Smooth muscle cell (in vitro differentiated cells): ENCODE results near the gene CAMK1. TPM values are rescaled to one million over a fixed set of nuclear protein-coding genes. Genes with fewer than 3 reads are reported as not detected.

ENCODE experiments used
- DNase-seq: peaks from one replicate; lab custom pipeline; 2025; ENCODE audit not compliant: unreplicated experiment; lab: John Stamatoyannopoulos, UW
- H2AFZ ChIP-seq: fragments of 200-600 bp; sonication (generic); 2 replicates; pipeline ENCODE4 v1.6.0; 2016; ENCODE audit warnings: antibody characterized with exemption, low read depth, mild to moderate bottlenecking
- H3F3A ChIP-seq: fragments of 200-600 bp; sonication (generic); 2 replicates; pipeline ENCODE4 v1.6.0; 2017; ENCODE audit warnings: antibody characterized with exemption, low read depth
- H3K27ac ChIP-seq: fragments of 200-600 bp; sonication (generic); 2 replicates; pipeline ENCODE4 v1.5.1; 2016; ENCODE audit warnings: low read depth, mild to moderate bottlenecking
- H3K27me3 ChIP-seq: fragments of 200-600 bp; sonication (generic); 2 replicates; pipeline ENCODE4 v1.6.1; 2016; ENCODE audit warnings: low read depth, mild to moderate bottlenecking
- H3K36me3 ChIP-seq: fragments of 200-600 bp; sonication (generic); 2 replicates; pipeline ENCODE4 v1.5.1; 2016; ENCODE audit warnings: low read depth
- H3K4me1 ChIP-seq: fragments of 200-600 bp; sonication (generic); 2 replicates; pipeline ENCODE4 v1.5.1; 2016; ENCODE audit warnings: low read depth
- H3K4me2 ChIP-seq: fragments of 200-600 bp; sonication (generic); 2 replicates; pipeline ENCODE4 v1.6.0; 2016; ENCODE audit warnings: mild to moderate bottlenecking
- H3K4me3 ChIP-seq: fragments of 200-600 bp; sonication (generic); 2 replicates; pipeline ENCODE4 v1.5.1; 2016; ENCODE audit warnings: mild to moderate bottlenecking
- H3K79me2 ChIP-seq: fragments of 200-600 bp; sonication (generic); 2 replicates; pipeline ENCODE4 v1.6.0; 2016; ENCODE audit warnings: low read depth, mild to moderate bottlenecking
- H3K9ac ChIP-seq: fragments of 200-600 bp; sonication (generic); 2 replicates; pipeline ENCODE4 v1.6.0; 2016; ENCODE audit warnings: low read depth
- H3K9me3 ChIP-seq: fragments of 200-600 bp; sonication (generic); replicated peaks from 2 replicates; pipeline ENCODE4 v1.5.1; 2016; ENCODE audit warnings: low read depth
- H4K20me1 ChIP-seq: fragments of 200-600 bp; sonication (generic); 2 replicates; pipeline ENCODE4 v1.6.0; 2016; ENCODE audit warnings: low read depth
- CTCF ChIP-seq: fragments of 200-600 bp; sonication (generic); IDR thresholded peaks from 2 replicates; pipeline ENCODE4 v1.5.1; 2017; ENCODE audit warnings: borderline replicate concordance, mild to moderate bottlenecking, antibody characterized with exemption; ENCODE audit not compliant: insufficient read depth, poor library complexity, severe bottlenecking
- WGBS: methylation state at CpG from one replicate; pipeline ENCODE4 v1.1.7; 2016; ENCODE audit warnings: low lambda C conversion rate; 5-methylcytosine and 5-hydroxymethylcytosine counted together
- polyA plus RNA-seq: library from polyadenylated mRNA; unstranded; fragments of >200 nt; fragmentation: Nextera tagmentation; extraction: Ambion mirVana; gene quantifications from 2 replicates; pipeline ENCODE4 v1.2.1, GENCODE V29; 2016
- total RNA-seq: library from RNA; depleted of rRNA; stranded (reverse); fragments of >200 nt; gene quantifications from 2 replicates; pipeline ENCODE4 v1.2.3, GENCODE V29; 2014

CAMK1 gene
- total and polyA plus RNA-seq, 2 experiments from 2014 or later = 6.3 to 6.4 TPM

GRCh38 chr3:9791790-9792404 is 22.1 kb upstream of the CAMK1 start:
- H2AFZ ChIP-seq = no peak overlapping the region
- peaks cover 7% of the 10 kb centered on the region for H3F3A ChIP-seq
- H3K4me3 ChIP-seq = peak overlapping the region; percentile 86
- peaks cover 21% of the 10 kb centered on the region for H4K20me1 ChIP-seq
- peak overlapping the region; percentile 95 for H3K4me2 ChIP-seq
- H3K9me3 ChIP-seq = no peaks in the 10 kb centered on the region
- H3K27ac ChIP-seq = peak overlapping the region; percentile 96
- H3K36me3 ChIP-seq = peaks cover 3% of the 10 kb centered on the region
- H3K9ac ChIP-seq = peak overlapping the region; percentile 97
- H3K79me2 ChIP-seq = peaks cover 46% of the 10 kb centered on the region
- no peaks in the 10 kb centered on the region for H3K27me3 ChIP-seq
- 22% methylated on average over 13 of the region's 14 CpGs for WGBS
- TF ChIP-seq CTCF = no peak
- no peak for DNase-seq
- H3K4me1 ChIP-seq = peaks cover 10% of the 10 kb centered on the region

GRCh38 chr3:9791127-9791526 is 21.4 kb upstream of the CAMK1 start:
- no peak overlapping the region for H3K27ac ChIP-seq
- no peak for DNase-seq
- no peak overlapping the region for H3K9ac ChIP-seq
- peaks cover 38% of the 10 kb centered on the region for H3K79me2 ChIP-seq
- no peaks in the 10 kb centered on the region for H3K9me3 ChIP-seq
- H3K4me2 ChIP-seq = no peak overlapping the region
- H3K36me3 ChIP-seq = peaks cover 3% of the 10 kb centered on the region
- H3K4me3 ChIP-seq = no peak overlapping the region
- no peaks in the 10 kb centered on the region for H3K27me3 ChIP-seq
- no peak overlapping the region for H2AFZ ChIP-seq
- peaks cover 10% of the 10 kb centered on the region for H3K4me1 ChIP-seq
- peaks cover 16% of the 10 kb centered on the region for H4K20me1 ChIP-seq
- no peak for TF ChIP-seq CTCF
- H3F3A ChIP-seq = peaks cover 7% of the 10 kb centered on the region
- WGBS = 98% methylated on average over 11 of the region's 11 CpGs

- no peaks in the 10 kb centered on the region for H4K20me1 ChIP-seq
- WGBS = 93% methylated on average over 6 of the region's 6 CpGs
- peaks cover 5% of the 10 kb centered on the region for H3K4me1 ChIP-seq
- no peaks in the 10 kb centered on the region for H3K27me3 ChIP-seq
- H3K9me3 ChIP-seq = no peaks in the 10 kb centered on the region
- TF ChIP-seq CTCF = no peak
- H3K79me2 ChIP-seq = peaks cover 6% of the 10 kb centered on the region
- peaks cover 7% of the 10 kb centered on the region for H3F3A ChIP-seq
- H3K9ac ChIP-seq = no peak overlapping the region
- H3K36me3 ChIP-seq = peaks cover 2% of the 10 kb centered on the region
- H3K4me2 ChIP-seq = no peak overlapping the region
- no peak overlapping the region for H3K27ac ChIP-seq
- no peak overlapping the region for H2AFZ ChIP-seq
- no peak overlapping the region for H3K4me3 ChIP-seq
- DNase-seq = no peak
Observed at GRCh38 chr3:9787714-9788113, 18.0 kb upstream of the CAMK1 start.
